GM19099 (cell line): ENCODE measurements around the gene HIPK1.

Experiments
- POLR2A ChIP-seq: IDR thresholded peaks from 3 replicates; pipeline ENCODE4 v1.6.1; 2011; ENCODE audit warnings: low read depth; ENCODE audit not compliant: insufficient read length; ENCODE audit errors: extremely low read depth

Gene HIPK1

GRCh38 chr1:114008480-114008941, 79.4 kb downstream of the HIPK1 start:
- TF ChIP-seq POLR2A: no peak

DNA sequence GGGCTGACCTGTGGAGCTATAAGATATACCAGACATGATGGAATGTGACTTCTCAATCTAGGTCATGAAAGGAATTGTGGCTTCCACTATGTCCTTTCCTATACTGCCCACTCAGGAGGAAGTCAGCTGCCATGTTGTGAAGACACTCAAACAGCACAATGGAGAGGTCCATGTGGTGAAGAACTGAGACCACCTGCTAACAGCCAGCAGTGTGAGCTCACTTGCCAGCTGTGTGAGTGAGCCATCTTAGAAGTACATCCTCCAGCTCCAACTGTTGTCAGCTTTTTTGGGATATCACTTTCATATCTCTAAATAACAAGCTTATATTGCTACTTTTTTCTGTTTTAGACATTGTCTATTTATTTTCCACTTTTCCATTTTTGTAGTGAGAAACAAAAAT, 79.9 kb downstream of the HIPK1 start:
- no peak for TF ChIP-seq POLR2A

- TF ChIP-seq POLR2A: no peak
These were observed 80.3 kb downstream of the HIPK1 start for GRCh38 chr1:114009393-114009792.

DNA sequence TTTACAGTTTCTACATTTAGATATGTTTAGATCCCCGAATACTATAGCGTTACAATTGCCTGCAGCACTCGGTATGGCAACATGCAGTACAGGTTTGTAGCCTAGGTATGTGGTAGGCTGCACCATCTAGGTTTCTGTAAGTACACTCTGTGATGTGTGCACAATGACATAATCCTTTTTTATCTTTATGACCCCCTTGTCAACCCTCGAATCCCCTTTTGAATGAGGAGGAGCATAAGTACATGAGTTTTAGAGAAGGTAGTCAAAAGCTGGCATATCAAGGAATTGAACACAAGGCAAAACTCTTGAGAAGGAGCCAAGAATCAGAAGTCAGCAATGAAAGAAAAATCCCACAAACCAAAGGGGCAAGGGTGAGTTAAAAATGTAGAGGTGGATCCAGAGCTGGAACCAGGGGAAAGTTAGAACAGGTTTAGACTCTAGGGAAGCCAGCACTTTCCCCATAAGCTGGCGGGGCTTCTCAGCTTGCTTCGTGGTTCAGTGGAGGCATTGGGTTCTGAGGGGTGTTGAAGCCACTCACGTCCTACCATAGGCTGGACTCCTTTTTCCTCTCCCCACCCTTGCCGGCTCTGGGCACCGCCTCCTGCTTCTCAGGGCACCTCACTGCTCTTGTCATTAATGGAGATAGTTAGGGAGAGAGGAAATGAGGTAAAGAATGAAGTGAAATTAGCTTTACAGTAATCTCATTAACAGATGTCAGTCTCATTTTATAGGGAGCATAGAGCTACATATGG, 81.5 kb downstream of the HIPK1 start:
- no peak for TF ChIP-seq POLR2A

- no peak for TF ChIP-seq POLR2A
These were observed 82.7 kb downstream of the HIPK1 start for GRCh38 chr1:114011796-114012195.

DNA sequence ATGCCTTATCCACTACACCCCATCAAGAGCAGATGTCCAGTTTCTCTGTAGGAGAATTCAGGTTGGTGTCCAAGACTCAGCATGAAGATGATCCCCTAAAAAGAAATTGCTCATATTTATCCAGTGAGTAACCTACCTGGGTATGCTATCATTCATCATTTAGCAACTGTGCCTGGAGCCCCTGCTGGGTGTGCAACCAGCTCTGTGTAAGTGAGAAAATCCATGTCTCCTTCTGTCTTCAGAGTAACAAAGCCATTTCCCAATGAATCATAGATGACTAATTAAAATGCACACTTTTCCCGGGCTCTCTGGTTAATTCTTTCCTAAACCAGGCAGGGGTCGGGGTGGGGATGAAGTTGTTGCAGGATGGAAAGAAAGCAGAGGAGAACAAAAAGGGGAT, 86.0 kb downstream of the HIPK1 start:
- no peak for TF ChIP-seq POLR2A

DNA sequence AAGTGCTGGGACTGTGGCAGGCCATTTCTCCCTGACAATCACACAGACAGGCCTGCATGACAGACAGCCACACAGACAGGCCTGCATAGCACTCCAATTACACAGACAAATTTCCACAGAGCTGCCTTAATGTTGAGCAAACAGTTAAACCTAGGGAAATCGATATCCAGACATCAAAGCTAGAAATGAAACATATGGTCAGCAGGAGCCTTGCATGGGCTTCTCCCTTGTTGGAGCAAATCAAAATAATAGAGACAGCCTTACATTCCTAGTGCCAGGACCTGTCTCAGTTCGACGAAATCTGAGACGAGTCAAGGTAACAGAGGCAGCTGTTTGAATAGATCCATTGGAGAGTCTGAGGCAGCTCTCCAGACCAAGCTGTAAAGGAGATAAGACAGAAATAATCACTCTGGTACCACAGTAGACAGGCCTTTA, 92.6 kb downstream of the HIPK1 start:
- no peak for TF ChIP-seq POLR2A

- no peak for TF ChIP-seq POLR2A
These were observed 93.8 kb downstream of the HIPK1 start for GRCh38 chr1:114022877-114023276.

- no peak for TF ChIP-seq POLR2A
These were observed 94.3 kb downstream of the HIPK1 start for GRCh38 chr1:114023377-114023776.

DNA sequence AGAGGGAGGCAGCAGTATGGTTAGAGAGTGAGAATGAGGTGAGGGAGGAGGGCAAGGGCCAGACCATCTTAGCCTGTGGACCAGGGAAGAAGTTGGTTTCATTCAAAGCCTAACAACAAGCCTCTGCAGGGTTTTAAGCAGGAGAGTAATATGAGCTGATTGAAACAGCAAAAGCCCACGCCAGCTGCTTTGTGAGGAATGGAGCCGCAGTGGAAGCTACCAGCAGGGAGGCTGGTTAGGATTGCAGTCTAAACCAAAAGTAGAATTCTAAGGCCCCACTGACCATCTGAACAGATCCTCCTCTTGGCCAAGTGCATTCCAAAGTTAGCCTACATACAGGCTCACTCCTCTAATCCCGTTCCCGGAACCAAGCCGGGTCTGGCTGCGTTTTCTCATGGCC, 94.9 kb downstream of the HIPK1 start:
- TF ChIP-seq POLR2A: no peak

GRCh38 chr1:114025609-114026401, 96.7 kb downstream of the HIPK1 start:
- no peak for TF ChIP-seq POLR2A

GRCh38 chr1:114026797-114027196, 97.7 kb downstream of the HIPK1 start:
- TF ChIP-seq POLR2A: no peak
